NCI-H226 (cell line): ENCODE data around the gene DHRS4L2.
"Not testable (repeated sequence)": the region's sequence is repeated elsewhere in the genome, so short reads cannot be mapped to it uniquely, and the experiment has no call there.

Experiments
- DNase-seq: peaks from one replicate; pipeline ENCODE4 v3.0.0-alpha.2; 2015

The DHRS4L2 gene

GRCh38 chr14:23988607-23989363, at the start of gene DHRS4L2:
DHRS4L2 (plus strand) TSS chr14:23988929; CDS start chr14:23988948, 19 bp downstream.
- not testable (repeated sequence) for DNase-seq

GRCh38 chr14:23939607-23940326, 49.0 kb upstream of the DHRS4L2 start:
- DNase-seq = no peak

GRCh38 chr14:23941230-23941629, 47.5 kb upstream of the DHRS4L2 start:
- no peak for DNase-seq

GRCh38 chr14:23941669-23942068, 47.1 kb upstream of the DHRS4L2 start:
- DNase-seq = no peak

GRCh38 chr14:23942587-23942986, 46.1 kb upstream of the DHRS4L2 start:
- DNase-seq = no peak

- not testable (repeated sequence) for DNase-seq
These were observed 39.7 kb upstream of the DHRS4L2 start for GRCh38 chr14:23949069-23949468.

GRCh38 chr14:23950411-23951135, 38.2 kb upstream of the DHRS4L2 start:
- no peak for DNase-seq

GRCh38 chr14:23951136-23951466, 37.6 kb upstream of the DHRS4L2 start:
- DNase-seq = not testable (repeated sequence)

- DNase-seq = no peak
These were observed 37.0 kb upstream of the DHRS4L2 start for GRCh38 chr14:23951590-23952201.

GRCh38 chr14:23953116-23953463, 35.6 kb upstream of the DHRS4L2 start:
- not testable (repeated sequence) for DNase-seq

- peak; percentile 81 for DNase-seq
These were observed 35.1 kb upstream of the DHRS4L2 start, which contains the start of gene DHRS4 for GRCh38 chr14:23953464-23954278. DHRS4 (plus strand) TSS chr14:23953770; CDS start chr14:23953789, 19 bp downstream.

- DNase-seq = not testable (repeated sequence)
These were observed 34.5 kb upstream of the DHRS4L2 start for GRCh38 chr14:23954279-23954614.

- not testable (repeated sequence) for DNase-seq
These were observed 33.8 kb upstream of the DHRS4L2 start for GRCh38 chr14:23954965-23955364.

- not testable (repeated sequence) for DNase-seq
These were observed 32.9 kb upstream of the DHRS4L2 start for GRCh38 chr14:23955811-23956210.

- DNase-seq = not testable (repeated sequence)
These were observed 30.7 kb upstream of the DHRS4L2 start for GRCh38 chr14:23957913-23958569.

GRCh38 chr14:23960899-23961298, 27.8 kb upstream of the DHRS4L2 start:
- not testable (repeated sequence) for DNase-seq

GRCh38 chr14:23961704-23962103, 27.0 kb upstream of the DHRS4L2 start:
- DNase-seq = not testable (repeated sequence)

GRCh38 chr14:23969130-23969480, 19.6 kb upstream of the DHRS4L2 start:
- DNase-seq = not testable (repeated sequence)

GRCh38 chr14:23969481-23970282, 19.0 kb upstream of the DHRS4L2 start:
- not testable (repeated sequence) for DNase-seq

- not testable (repeated sequence) for DNase-seq
These were observed 18.5 kb upstream of the DHRS4L2 start for GRCh38 chr14:23970283-23970659.

- not testable (repeated sequence) for DNase-seq
These were observed 15.6 kb upstream of the DHRS4L2 start for GRCh38 chr14:23973178-23973577.
